PFSK-1 (cell line): ENCODE data around the gene WDPCP.

Experiments
- FOXP2 ChIP-seq: optimal IDR thresholded peaks from 2 replicates; pipeline ENCODE3; 2011; ENCODE audit warnings: borderline replicate concordance, control low read depth, inconsistent platforms; ENCODE audit not compliant: insufficient read depth; ENCODE audit errors: extremely low read length, extremely low read depth
- POLR2AphosphoS5 ChIP-seq: IDR thresholded peaks from 2 replicates; pipeline ENCODE4 v1.6.1; 2012; ENCODE audit warnings: low read depth, mild to moderate bottlenecking, control low read depth, low read length, moderate library complexity
- SIN3A ChIP-seq: IDR thresholded peaks from 2 replicates; pipeline ENCODE4 v1.6.1; 2012; ENCODE audit warnings: mild to moderate bottlenecking, low read length, moderate library complexity, borderline replicate concordance; ENCODE audit not compliant: insufficient read depth
- TAF1 ChIP-seq: IDR thresholded peaks from 2 replicates; pipeline ENCODE4 v1.6.1; 2012; ENCODE audit warnings: low read length, control low read depth, borderline replicate concordance; ENCODE audit not compliant: insufficient read depth
- TF ChIP-seq, protein P1 (sequence below), 2 experiments: IDR thresholded peaks; 2 replicates each; pipeline versions ENCODE4 v1.6.1 to v1.8.0; 2011 to 2012; ENCODE audit warnings: low read depth in 2 of 2, low read length in 2 of 2, control low read depth in 1 of 2, inconsistent platforms in 1 of 2, mild to moderate bottlenecking in 1 of 2, moderate library complexity in 1 of 2; ENCODE audit not compliant: insufficient read depth in 1 of 2

DNA sequence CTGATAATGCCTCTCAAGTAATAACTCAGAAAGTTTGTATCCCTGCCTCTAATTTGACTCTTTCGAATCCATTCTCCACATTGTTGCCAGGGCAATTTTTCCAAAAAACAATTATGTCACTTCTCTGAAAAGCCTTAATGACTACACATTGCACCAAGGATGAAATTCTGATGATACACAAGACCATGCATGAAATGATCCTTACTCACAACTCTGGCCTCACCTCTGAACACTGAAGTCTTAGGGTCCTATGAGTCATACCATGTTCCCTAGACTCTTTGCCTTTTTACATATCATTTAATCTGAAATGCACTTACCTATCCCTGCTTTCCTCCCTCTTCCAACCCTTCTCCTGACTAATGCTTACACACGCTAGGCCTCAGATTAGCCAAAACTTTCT, 51.0 kb downstream of the WDPCP start:
- no peak for TF ChIP-seq POLR2AphosphoS5
- TF ChIP-seq, protein P1, sequence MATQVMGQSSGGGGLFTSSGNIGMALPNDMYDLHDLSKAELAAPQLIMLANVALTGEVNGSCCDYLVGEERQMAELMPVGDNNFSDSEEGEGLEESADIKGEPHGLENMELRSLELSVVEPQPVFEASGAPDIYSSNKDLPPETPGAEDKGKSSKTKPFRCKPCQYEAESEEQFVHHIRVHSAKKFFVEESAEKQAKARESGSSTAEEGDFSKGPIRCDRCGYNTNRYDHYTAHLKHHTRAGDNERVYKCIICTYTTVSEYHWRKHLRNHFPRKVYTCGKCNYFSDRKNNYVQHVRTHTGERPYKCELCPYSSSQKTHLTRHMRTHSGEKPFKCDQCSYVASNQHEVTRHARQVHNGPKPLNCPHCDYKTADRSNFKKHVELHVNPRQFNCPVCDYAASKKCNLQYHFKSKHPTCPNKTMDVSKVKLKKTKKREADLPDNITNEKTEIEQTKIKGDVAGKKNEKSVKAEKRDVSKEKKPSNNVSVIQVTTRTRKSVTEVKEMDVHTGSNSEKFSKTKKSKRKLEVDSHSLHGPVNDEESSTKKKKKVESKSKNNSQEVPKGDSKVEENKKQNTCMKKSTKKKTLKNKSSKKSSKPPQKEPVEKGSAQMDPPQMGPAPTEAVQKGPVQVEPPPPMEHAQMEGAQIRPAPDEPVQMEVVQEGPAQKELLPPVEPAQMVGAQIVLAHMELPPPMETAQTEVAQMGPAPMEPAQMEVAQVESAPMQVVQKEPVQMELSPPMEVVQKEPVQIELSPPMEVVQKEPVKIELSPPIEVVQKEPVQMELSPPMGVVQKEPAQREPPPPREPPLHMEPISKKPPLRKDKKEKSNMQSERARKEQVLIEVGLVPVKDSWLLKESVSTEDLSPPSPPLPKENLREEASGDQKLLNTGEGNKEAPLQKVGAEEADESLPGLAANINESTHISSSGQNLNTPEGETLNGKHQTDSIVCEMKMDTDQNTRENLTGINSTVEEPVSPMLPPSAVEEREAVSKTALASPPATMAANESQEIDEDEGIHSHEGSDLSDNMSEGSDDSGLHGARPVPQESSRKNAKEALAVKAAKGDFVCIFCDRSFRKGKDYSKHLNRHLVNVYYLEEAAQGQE (IDR thresholded peaks at IDR 0.05; ENCODE audit: insufficient read depth in 1 of 2, low read depth in 2 of 2, low read length in 2 of 2): no peak
- TF ChIP-seq TAF1: no peak
- no peak for TF ChIP-seq SIN3A
- TF ChIP-seq FOXP2: no peak
